HCT116 (cell line): ENCODE data around the gene ARHGAP5. TPM values are rescaled to one million over a fixed set of nuclear protein-coding genes. Genes with fewer than 3 reads are reported as not detected.

Experiments used
- ATAC-seq: fragments of 200-7000 bp; cut with Tn5 transposase; 2 replicates; pipeline ENCODE4 v1.9.1; 2020; ENCODE audit warnings: mild to moderate bottlenecking, moderate library complexity
- BruUV-seq: library from RNA; stranded (reverse); fragments of 400-500 nt; replicated peaks from 2 replicates; lab custom pipeline; 2021; lab: Mats Ljungman, UMichigan
- CTCF ChIA-PET: fragments of 300-600 bp; sonication (Branson Sonifier 250); formaldehyde crosslinking; loops from one replicate; lab custom pipeline; 2021; ENCODE audit warnings: antibody characterized with exemption; lab: Charles Lee
- POLR2A ChIA-PET: fragments of 300-600, 350-600 bp; sonication (Branson Sonifier 250); formaldehyde crosslinking; loops from one replicate; lab custom pipeline; 2021; ENCODE audit warnings: antibody characterized with exemption; lab: Charles Lee
- RAD21 ChIA-PET, 2 experiments: fragments of 300-600 bp; sonication (Branson Sonifier 250); formaldehyde crosslinking; loops; one replicate each; lab custom pipeline; 2023; ENCODE audit warnings: low total read pairs in 2 of 2; ENCODE audit not compliant: uncharacterized antibody in 2 of 2, unreplicated experiment in 2 of 2, low non-redundant PET in 1 of 2; lab: Charles Lee
- DNase-seq: peaks from one replicate; pipeline ENCODE4 v3.0.0-alpha.2; 2010; ENCODE audit warnings: low read depth, low spot score
- H2AFZ ChIP-seq: fragments of 200-600 bp; shearing (Covaris generic), sonication (generic); 2 replicates; pipeline ENCODE4 v1.6.1; 2017; ENCODE audit warnings: low read depth, mixed run types, mixed read lengths, antibody characterized with exemption, low read length; ENCODE audit not compliant: poor library complexity, severe bottlenecking
- H3K27ac ChIP-seq: 2 replicates; pipeline ENCODE4 v1.5.1; 2012; ENCODE audit warnings: low read depth, low read length
- H3K27me3 ChIP-seq: fragments of 200-600 bp; sonication (generic); 2 replicates; pipeline ENCODE4 v1.6.1; 2016; ENCODE audit warnings: mixed run types, low read length, mixed read lengths; ENCODE audit not compliant: insufficient read depth
- H3K36me3 ChIP-seq, 2 experiments: fragments of 200-500 bp in 1 of 2; fragments of 200-600 bp in 1 of 2; sonication (Bioruptor generic) in 1 of 2; sonication (generic) in 1 of 2; 2 replicates each; pipeline versions ENCODE4 v1.5.1 to v1.6.1; 2014 to 2016; ENCODE audit warnings: low read length in 2 of 2, inconsistent platforms in 1 of 2, mixed read lengths in 1 of 2, mixed run types in 1 of 2; ENCODE audit not compliant: insufficient read depth in 2 of 2, control insufficient read depth in 1 of 2
- H3K4me1 ChIP-seq, 2 experiments: fragments of 200-600 bp in 1 of 2; sonication (generic) in 1 of 2; 2 replicates each; pipeline versions ENCODE4 v1.5.1 to v1.6.1; 2012 to 2017; ENCODE audit warnings: low read length in 2 of 2, inconsistent platforms in 1 of 2, mild to moderate bottlenecking in 1 of 2, mixed read lengths in 1 of 2, mixed run types in 1 of 2, moderate library complexity in 1 of 2; ENCODE audit not compliant: insufficient read depth in 2 of 2, control insufficient read depth in 1 of 2
- H3K4me2 ChIP-seq: fragments of 200-600 bp; sonication (generic); 2 replicates; pipeline ENCODE4 v1.6.1; 2017; ENCODE audit warnings: mixed run types, low read length, mixed read lengths
- H3K4me3 ChIP-seq, 2 experiments: fragments of 200-600 bp in 1 of 2; sonication (generic) in 1 of 2; replicated peaks in 1 of 2; 2 replicates each; pipeline ENCODE4 v1.5.1; 2011 to 2016; ENCODE audit warnings: low read length in 2 of 2, control low read depth in 1 of 2, low read depth in 1 of 2, mild to moderate bottlenecking in 1 of 2, mixed read lengths in 1 of 2, mixed run types in 1 of 2
- H3K79me2 ChIP-seq: fragments of 200-600 bp; sonication (generic); 2 replicates; pipeline ENCODE4 v1.6.1; 2017; ENCODE audit warnings: mild to moderate bottlenecking, mixed run types, low read length, moderate library complexity, mixed read lengths; ENCODE audit not compliant: insufficient read depth
- H3K9ac ChIP-seq: fragments of 200-600 bp; sonication (generic); 2 replicates; pipeline ENCODE4 v1.6.1; 2016; ENCODE audit warnings: low read length, mixed read lengths
- H3K9me2 ChIP-seq: fragments of 200-600 bp; sonication (generic), shearing (Covaris generic); 2 replicates; pipeline ENCODE4 v1.6.1; 2017; ENCODE audit warnings: mixed run types, mild to moderate bottlenecking, moderate library complexity; ENCODE audit not compliant: insufficient read depth
- H3K9me3 ChIP-seq, 2 experiments: fragments of 200-500 bp in 1 of 2; fragments of 200-600 bp in 1 of 2; sonication (Bioruptor generic) in 1 of 2; sonication (generic) in 1 of 2; 2 replicates each; pipeline ENCODE4 v1.6.1; 2014 to 2017; ENCODE audit warnings: low read length in 2 of 2, mixed read lengths in 2 of 2, inconsistent platforms in 1 of 2, low read depth in 1 of 2, mild to moderate bottlenecking in 1 of 2, mixed run types in 1 of 2, moderate library complexity in 1 of 2; ENCODE audit not compliant: control insufficient read depth in 1 of 2, insufficient read depth in 1 of 2
- H4K20me1 ChIP-seq: fragments of 200-600 bp; sonication (generic), shearing (Covaris generic); 2 replicates; pipeline ENCODE4 v1.6.1; 2017; ENCODE audit warnings: mixed run types, mild to moderate bottlenecking, moderate library complexity; ENCODE audit not compliant: insufficient read depth
- ATF3 ChIP-seq: IDR thresholded peaks from 2 replicates; pipeline ENCODE4 v1.6.1; 2012
- CBX3 ChIP-seq: IDR thresholded peaks from 2 replicates; pipeline ENCODE4 v1.6.1; 2012; ENCODE audit warnings: low read depth
- CEBPB ChIP-seq: IDR thresholded peaks from 2 replicates; pipeline ENCODE4 v1.6.1; 2012; ENCODE audit warnings: low read depth
- CTCF ChIP-seq, 3 experiments: fragments of 200-600 bp in 1 of 3; sonication (generic) in 1 of 3; IDR thresholded peaks in 2 of 3; conservative IDR thresholded peaks in 1 of 3; 2 replicates each; pipeline ENCODE4 v1.5.1; 2012 to 2017; ENCODE audit warnings: low read depth in 2 of 3, low read length in 2 of 3, antibody characterized with exemption in 1 of 3, borderline replicate concordance in 1 of 3, control low read depth in 1 of 3, mild to moderate bottlenecking in 1 of 3, mixed read lengths in 1 of 3, mixed run types in 1 of 3, moderate library complexity in 1 of 3; ENCODE audit not compliant: insufficient read depth in 1 of 3
- EGR1 ChIP-seq: IDR thresholded peaks from 2 replicates; pipeline ENCODE4 v1.6.1; 2012; ENCODE audit warnings: low read depth
- EZH2 ChIP-seq: fragments of 200-600 bp; sonication (generic); IDR thresholded peaks from 2 replicates; pipeline ENCODE4 v1.6.1; 2017; ENCODE audit warnings: antibody characterized with exemption, mixed run types
- EZH2phosphoT487 ChIP-seq: fragments of 200-600 bp; IDR thresholded peaks from 2 replicates; pipeline ENCODE4 v1.6.1; 2018; ENCODE audit warnings: antibody characterized with exemption, borderline replicate concordance
- FOSL1 ChIP-seq: IDR thresholded peaks from 2 replicates; pipeline ENCODE4 v1.6.1; 2012; ENCODE audit warnings: low read depth
- JUND ChIP-seq: IDR thresholded peaks from 2 replicates; pipeline ENCODE4 v1.6.1; 2012
- MAX ChIP-seq: IDR thresholded peaks from 2 replicates; pipeline ENCODE4 v1.6.1; 2012
- POLR2A ChIP-seq: IDR thresholded peaks from 2 replicates; pipeline ENCODE4 v1.7.0; 2011; ENCODE audit warnings: borderline replicate concordance; ENCODE audit not compliant: insufficient read depth, insufficient read length; ENCODE audit errors: extremely low read depth
- POLR2AphosphoS5 ChIP-seq: IDR thresholded peaks from 2 replicates; pipeline ENCODE4 v1.6.1; 2011; ENCODE audit warnings: mild to moderate bottlenecking, low read depth, low read length, moderate library complexity
- RAD21 ChIP-seq: IDR thresholded peaks from 2 replicates; pipeline ENCODE4 v1.6.1; 2012; ENCODE audit warnings: low read depth, mild to moderate bottlenecking
- REST ChIP-seq: IDR thresholded peaks from 2 replicates; pipeline ENCODE4 v1.6.1; 2012; ENCODE audit warnings: low read depth
- SRF ChIP-seq: IDR thresholded peaks from 2 replicates; pipeline ENCODE4 v1.6.1; 2012; ENCODE audit warnings: low read depth
- TCF7L2 ChIP-seq: IDR thresholded peaks from 2 replicates; pipeline ENCODE4 v1.7.0; 2011; ENCODE audit warnings: borderline replicate concordance, inconsistent platforms; ENCODE audit not compliant: insufficient read depth, insufficient read length; ENCODE audit errors: extremely low read depth
- ZFX ChIP-seq: fragments of 450-650 bp; IDR thresholded peaks from 2 replicates; pipeline ENCODE4 v1.6.1; 2017
- ZNF274 ChIP-seq: fragments of 200-500 bp; sonication (Bioruptor generic); IDR thresholded peaks from 2 replicates; pipeline ENCODE4 v1.6.1; 2014; ENCODE audit warnings: mild to moderate bottlenecking, low read depth, low read length, inconsistent platforms
- intact Hi-C: fragments of 100-400 bp; cut with micrococcal nuclease; formaldehyde crosslinking; loops from 2 replicates; pipeline ENCODE4 v1.10.0; 2022
- total RNA-seq: library from RNA; stranded (reverse); gene quantifications from one replicate; pipeline ENCODE4 v1.2.1, GENCODE V29; 2021; ENCODE audit not compliant: unreplicated experiment

The ARHGAP5 gene
- total RNA-seq, 1 experiment from 2014 or later: 66.7 TPM

- TF ChIP-seq ZNF274 (no peak), SRF (no peak), POLR2A (no peak), CBX3 (no peak), MAX (no peak), CTCF (IDR thresholded peaks at IDR 0.05 in 2 of 3, conservative IDR thresholded peaks at IDR 0.05 in 1 of 3; ENCODE audit: borderline replicate concordance in 1 of 3, insufficient read depth in 1 of 3, low read depth in 2 of 3, low read length in 2 of 3) (no peak), EZH2 (no peak)
Observed at GRCh38 chr14:32102968-32103367, 25.9 kb downstream of the ARHGAP5 start (continued).

GRCh38 chr14:32104308-32104707 is 27.2 kb downstream of the ARHGAP5 start:
- intact Hi-C loops: no loop called here
- Histone ChIP-seq H3K4me1 (no peaks in the 10 kb centered on the region), H3K4me2 (no peak overlapping the region), H4K20me1 (peaks cover 2% of the 10 kb centered on the region), H3K36me3 (0 out of 4 replicates have a peak, but pooled peaks cover 0 to 3% of the 10 kb centered on the region in 2 experiments), H3K27me3 (no peaks in the 10 kb centered on the region), H3K9me3 (no peaks in the 10 kb centered on the region), H3K4me3 (no peak overlapping the region), H3K79me2 (peaks cover 99% of the 10 kb centered on the region)
- ATAC-seq (no peak), DNase-seq (no peak)
- no peak for TF ChIP-seq EGR1
- TF ChIP-seq EZH2: no peak
- no peak for TF ChIP-seq FOSL1
- TF ChIP-seq CEBPB: no peak
- no peak for TF ChIP-seq MAX
- no peak for TF ChIP-seq ATF3
- no peak for TF ChIP-seq JUND
- TF ChIP-seq TCF7L2: no peak
- no peak for TF ChIP-seq RAD21
- no peak for TF ChIP-seq POLR2AphosphoS5
- TF ChIP-seq REST: no peak
- TF ChIP-seq ZNF274: no peak
- no peak for TF ChIP-seq ZFX
- no peak for TF ChIP-seq EZH2phosphoT487
- TF ChIP-seq, all 23 proteins: peak for 0
- POLR2A ChIA-PET: no interaction called here
- CTCF ChIA-PET: no interaction called here
- BruUV-seq: no TSS peak
- no peak overlapping the region for H3K9ac ChIP-seq
- no peak overlapping the region for H2AFZ ChIP-seq
- no peaks in the 10 kb centered on the region for H3K9me2 ChIP-seq
- RAD21 ChIA-PET: no interaction called here
- H3K27ac ChIP-seq: no peak overlapping the region
